CD14-positive monocyte (primary cell): ENCODE results near the gene GLB1L. TPM values are rescaled to one million over a fixed set of nuclear protein-coding genes. Genes with fewer than 3 reads are reported as not detected.

Experiments used
- DNase-seq, 3 donors: peaks; one replicate each; pipeline ENCODE4 v3.0.0-alpha.2; 2011 to 2022
- H2AFZ ChIP-seq: 2 replicates; pipeline ENCODE4 v1.6.0; 2012; ENCODE audit warnings: mild to moderate bottlenecking, low read depth, low read length, inconsistent platforms; ENCODE audit not compliant: insufficient read depth, poor library complexity, severe bottlenecking
- H3K27ac ChIP-seq, 2 donors: 1 replicate in 1 of 2; 2 replicates in 1 of 2; pipeline ENCODE4 v1.5.1; 2012 to 2013; ENCODE audit warnings: low read length in 2 of 2, control low read depth in 1 of 2, inconsistent platforms in 1 of 2, low read depth in 1 of 2, mild to moderate bottlenecking in 1 of 2
- H3K27me3 ChIP-seq, 2 donors: one replicate each; pipeline versions ENCODE4 v1.6.0 to v1.6.1; 2011 to 2013; ENCODE audit warnings: low read length in 2 of 2; ENCODE audit not compliant: control insufficient read depth in 2 of 2, insufficient read depth in 2 of 2
- H3K36me3 ChIP-seq, 2 donors: replicated peaks in 1 of 2; 1 replicate in 1 of 2; 2 replicates in 1 of 2; pipeline versions ENCODE4 v1.5.1 to v1.6.1; 2012 to 2013; ENCODE audit warnings: low read length in 2 of 2, control low read depth in 1 of 2, inconsistent platforms in 1 of 2, mild to moderate bottlenecking in 1 of 2; ENCODE audit not compliant: insufficient read depth in 2 of 2, control insufficient read depth in 1 of 2
- H3K4me1 ChIP-seq, 2 donors: 1 replicate in 1 of 2; 2 replicates in 1 of 2; pipeline versions ENCODE4 v1.5.1 to v1.6.1; 2012 to 2013; ENCODE audit warnings: low read length in 2 of 2, control low read depth in 1 of 2, inconsistent platforms in 1 of 2, mild to moderate bottlenecking in 1 of 2, moderate library complexity in 1 of 2; ENCODE audit not compliant: insufficient read depth in 2 of 2, control insufficient read depth in 1 of 2
- H3K4me2 ChIP-seq: replicated peaks from 2 replicates; pipeline ENCODE3; 2012; ENCODE audit warnings: low read length, moderate library complexity, mild to moderate bottlenecking; ENCODE audit not compliant: poor library complexity, severe bottlenecking; ENCODE audit errors: extremely low read depth
- H3K4me3 ChIP-seq, 3 experiments: fragments of 200-600 bp in 1 of 3; sonication (generic) in 1 of 3; replicated peaks in 1 of 3; 1 replicate in 2 of 3; 2 replicates in 1 of 3; pipeline ENCODE4 v1.5.1; 2011 to 2013; ENCODE audit warnings: low read length in 3 of 3, mild to moderate bottlenecking in 3 of 3, control low read depth in 2 of 3, low read depth in 2 of 3, inconsistent platforms in 1 of 3, moderate library complexity in 1 of 3
- H3K79me2 ChIP-seq: 2 replicates; pipeline ENCODE4 v1.6.0; 2012; ENCODE audit warnings: mild to moderate bottlenecking, control low read depth, inconsistent platforms, low read length, moderate library complexity; ENCODE audit not compliant: insufficient read depth
- H3K9ac ChIP-seq: 2 replicates; pipeline ENCODE4 v1.6.0; 2017; ENCODE audit warnings: low read length, mild to moderate bottlenecking; ENCODE audit not compliant: insufficient read depth, poor library complexity, severe bottlenecking
- H3K9me3 ChIP-seq, 2 donors: replicated peaks in 1 of 2; 1 replicate in 1 of 2; 2 replicates in 1 of 2; pipeline versions ENCODE4 v1.5.1 to v1.6.1; 2012 to 2013; ENCODE audit warnings: low read length in 2 of 2, control low read depth in 1 of 2; ENCODE audit not compliant: control insufficient read depth in 1 of 2, insufficient read depth in 1 of 2
- H4K20me1 ChIP-seq: 2 replicates; pipeline ENCODE4 v1.6.0; 2012; ENCODE audit warnings: mild to moderate bottlenecking, low read length, control low read depth, moderate library complexity; ENCODE audit not compliant: insufficient read depth
- H3K27ac Mint-ChIP-seq, 7 donors: one replicate each; pipeline ENCODE4 v1.8.0; 2020; ENCODE audit warnings: mild to moderate bottlenecking in 7 of 7, mixed read lengths in 7 of 7, moderate library complexity in 6 of 7, inconsistent platforms in 2 of 7
- H3K27me3 Mint-ChIP-seq, 3 donors: one replicate each; pipeline ENCODE4 v1.8.0; 2021 to 2022; ENCODE audit warnings: low read depth in 3 of 3, mild to moderate bottlenecking in 3 of 3, mixed read lengths in 3 of 3, moderate library complexity in 3 of 3, inconsistent platforms in 1 of 3
- H3K36me3 Mint-ChIP-seq, 2 donors: one replicate each; pipeline ENCODE4 v1.8.0; 2020; ENCODE audit warnings: mixed read lengths in 2 of 2, inconsistent platforms in 1 of 2, mild to moderate bottlenecking in 1 of 2
- H3K4me1 Mint-ChIP-seq: one replicate; pipeline ENCODE4 v1.8.0; 2020; ENCODE audit warnings: mild to moderate bottlenecking, mixed read lengths
- H3K4me3 Mint-ChIP-seq, 2 donors: one replicate each; pipeline ENCODE4 v1.8.0; 2020; ENCODE audit warnings: mild to moderate bottlenecking in 2 of 2, mixed read lengths in 2 of 2, moderate library complexity in 1 of 2
- H3K9me3 Mint-ChIP-seq, 7 donors: one replicate each; pipeline ENCODE4 v1.8.0; 2020 to 2022; ENCODE audit warnings: mixed read lengths in 7 of 7, mild to moderate bottlenecking in 6 of 7, moderate library complexity in 6 of 7, inconsistent platforms in 2 of 7
- WGBS: methylation state at CpG from one replicate; pipeline ENCODE4 v1.1.5; 2013; ENCODE audit warnings: missing lambda C conversion rate; ENCODE audit not compliant: insufficient coverage; 5-methylcytosine and 5-hydroxymethylcytosine counted together
- intact Hi-C, 2 donors: fragments of 100-400 bp; cut with micrococcal nuclease; formaldehyde crosslinking; loops; one replicate each; pipeline versions ENCODE4 v1.15.0 to v1.15.1; 2023
- polyA plus RNA-seq, 3 donors: library from polyadenylated mRNA; depleted of rRNA in 1 of 3; unstranded in 2 of 3; stranded (reverse) in 1 of 3; fragments of 300-500 nt in 2 of 3; fragments of >200 nt in 1 of 3; fragmentation: Illumina TruSeq in 2 of 3; gene quantifications; 1 replicate in 2 of 3; 2 replicates in 1 of 3; pipeline ENCODE4 v1.2.3, GENCODE V29; 2012 to 2021
- TF ChIP-seq, protein P1 (sequence below): fragments of 200-600 bp; IDR thresholded peaks from one replicate; pipeline ENCODE4 v1.8.0; 2022; ENCODE audit warnings: antibody characterized with exemption, mild to moderate bottlenecking

Gene GLB1L
- polyA plus RNA-seq, 3 donors = 4.0 to 11.7 (median 7.7) TPM

DNA sequence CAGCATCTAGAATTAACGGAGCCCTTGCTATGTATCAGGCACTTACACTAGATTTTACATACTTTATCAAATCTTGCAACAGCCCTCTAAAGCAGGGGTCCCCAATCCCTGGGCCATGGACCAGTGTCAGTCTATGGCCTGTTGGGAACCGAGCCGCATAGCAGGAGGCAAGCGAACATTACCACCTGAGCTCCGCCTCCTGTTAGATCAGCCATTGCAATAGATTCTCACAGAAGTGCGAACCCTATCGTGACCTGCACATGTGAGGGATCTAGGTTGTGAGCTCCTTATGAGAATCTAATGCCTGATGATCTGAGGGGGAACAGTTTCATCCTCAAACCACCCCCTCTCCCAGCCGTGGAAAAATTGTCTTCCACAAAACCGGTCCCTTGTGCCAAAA lies 47.4 kb upstream of the GLB1L start:
- H3K4me3 ChIP-seq = no peak overlapping the region
- no peak overlapping the region for H3K27ac Mint-ChIP-seq
- intact Hi-C loops = no loop called here
- no peaks in the 10 kb centered on the region for H3K36me3 ChIP-seq
- no peak for DNase-seq
- no CpG with 5 or more reads among the region's 9 CpGs for WGBS
- no peak overlapping the region for H3K4me3 Mint-ChIP-seq
- peaks cover 11% of the 10 kb centered on the region for H3K4me1 Mint-ChIP-seq
- peaks cover 0 to 17% of the 10 kb centered on the region in 2 donors for H3K27me3 ChIP-seq
- H3K9me3 Mint-ChIP-seq = peaks cover 0 to 7% (median 1%) of the 10 kb centered on the region in 7 donors
- H3K79me2 ChIP-seq = no peaks in the 10 kb centered on the region
- TF ChIP-seq, protein P1, sequence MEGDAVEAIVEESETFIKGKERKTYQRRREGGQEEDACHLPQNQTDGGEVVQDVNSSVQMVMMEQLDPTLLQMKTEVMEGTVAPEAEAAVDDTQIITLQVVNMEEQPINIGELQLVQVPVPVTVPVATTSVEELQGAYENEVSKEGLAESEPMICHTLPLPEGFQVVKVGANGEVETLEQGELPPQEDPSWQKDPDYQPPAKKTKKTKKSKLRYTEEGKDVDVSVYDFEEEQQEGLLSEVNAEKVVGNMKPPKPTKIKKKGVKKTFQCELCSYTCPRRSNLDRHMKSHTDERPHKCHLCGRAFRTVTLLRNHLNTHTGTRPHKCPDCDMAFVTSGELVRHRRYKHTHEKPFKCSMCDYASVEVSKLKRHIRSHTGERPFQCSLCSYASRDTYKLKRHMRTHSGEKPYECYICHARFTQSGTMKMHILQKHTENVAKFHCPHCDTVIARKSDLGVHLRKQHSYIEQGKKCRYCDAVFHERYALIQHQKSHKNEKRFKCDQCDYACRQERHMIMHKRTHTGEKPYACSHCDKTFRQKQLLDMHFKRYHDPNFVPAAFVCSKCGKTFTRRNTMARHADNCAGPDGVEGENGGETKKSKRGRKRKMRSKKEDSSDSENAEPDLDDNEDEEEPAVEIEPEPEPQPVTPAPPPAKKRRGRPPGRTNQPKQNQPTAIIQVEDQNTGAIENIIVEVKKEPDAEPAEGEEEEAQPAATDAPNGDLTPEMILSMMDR = no peak
- peaks cover 28 to 49% (median 29%) of the 10 kb centered on the region in 3 donors for H3K27me3 Mint-ChIP-seq
- no peaks in the 10 kb centered on the region for H3K9me3 ChIP-seq
- H3K9ac ChIP-seq = no peak overlapping the region
- no peaks in the 10 kb centered on the region for H3K36me3 Mint-ChIP-seq
- H3K27ac ChIP-seq = no peak overlapping the region
- peaks cover 10 to 15% of the 10 kb centered on the region in 2 donors for H3K4me1 ChIP-seq
- no peaks in the 10 kb centered on the region for H4K20me1 ChIP-seq
- no peak overlapping the region for H2AFZ ChIP-seq
- no peak overlapping the region for H3K4me2 ChIP-seq

DNA sequence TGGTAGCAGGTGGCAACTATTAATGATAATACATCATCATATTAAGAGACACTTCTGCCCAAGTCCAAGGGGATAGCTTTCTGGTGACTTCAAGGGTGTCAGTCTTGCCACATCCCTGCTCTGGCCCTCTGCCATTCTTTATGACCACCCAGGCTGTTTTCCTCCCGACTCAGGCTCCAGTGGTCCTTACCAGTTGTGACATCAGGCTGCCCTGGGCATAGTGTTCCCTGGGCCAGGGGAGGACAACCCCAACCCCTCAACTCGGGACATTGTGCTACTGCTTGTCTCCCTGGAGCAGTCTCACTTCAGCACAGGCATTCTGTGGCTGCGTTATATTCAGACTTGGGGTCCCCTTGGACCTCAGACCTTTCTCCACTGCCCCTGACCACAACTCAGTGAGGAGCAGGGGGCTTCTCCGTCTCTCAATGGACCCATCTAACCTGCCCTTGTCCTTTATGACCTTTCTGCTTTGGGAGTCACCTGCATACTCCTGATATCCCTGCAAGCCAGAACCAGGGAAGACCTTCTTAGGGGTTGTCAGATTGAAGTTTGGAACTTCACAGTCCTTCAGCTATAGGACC lies 46.8 kb upstream of the GLB1L start:
- 92% methylated on average over 4 of the region's 4 CpGs for WGBS
- Histone ChIP-seq H4K20me1 (no peaks in the 10 kb centered on the region), H3K4me3 (no peak overlapping the region), H3K9ac (no peak overlapping the region), H3K79me2 (no peaks in the 10 kb centered on the region), H3K27ac (no peak overlapping the region), H3K27me3 (peaks cover 0 to 16% of the 10 kb centered on the region in 2 donors), H3K9me3 (no peaks in the 10 kb centered on the region), H2AFZ (no peak overlapping the region), H3K36me3 (no peaks in the 10 kb centered on the region), H3K4me2 (no peak overlapping the region), H3K4me1 (peaks cover 10 to 15% of the 10 kb centered on the region in 2 donors)
- H3K4me1 Mint-ChIP-seq = peaks cover 11% of the 10 kb centered on the region
- peaks cover 0 to 7% (median 1%) of the 10 kb centered on the region in 7 donors for H3K9me3 Mint-ChIP-seq
- intact Hi-C loops = no loop called here
- TF ChIP-seq, protein P1 = no peak
- H3K27ac Mint-ChIP-seq = no peak overlapping the region
- no peaks in the 10 kb centered on the region for H3K36me3 Mint-ChIP-seq
- no peak overlapping the region for H3K4me3 Mint-ChIP-seq
- no peak for DNase-seq
- H3K27me3 Mint-ChIP-seq = peaks cover 22 to 46% (median 29%) of the 10 kb centered on the region in 3 donors
